Tibial nerve (tissue), 4 donors: ENCODE results near the gene FANK1.

Experiments used
- CTCF ChIP-seq, 5 experiments: fragments of 200-600 bp in 3 of 5; fragments of 450-650 bp in 2 of 5; sonication (generic) in 3 of 5; IDR thresholded peaks; one replicate each; pipeline ENCODE4 v1.5.1; 2016 to 2019; ENCODE audit warnings: antibody characterized with exemption in 5 of 5, mild to moderate bottlenecking in 3 of 5, moderate library complexity in 2 of 5
- EP300 ChIP-seq, 2 donors: sonication (generic); formaldehyde crosslinking; IDR thresholded peaks; one replicate each; pipeline ENCODE4 v1.6.1; 2017; ENCODE audit warnings: antibody characterized with exemption in 2 of 2, mild to moderate bottlenecking in 1 of 2
- POLR2A ChIP-seq, 2 donors: fragments of 450-650 bp; IDR thresholded peaks; one replicate each; pipeline ENCODE4 v1.6.1; 2017; ENCODE audit warnings: antibody characterized with exemption in 2 of 2, mild to moderate bottlenecking in 2 of 2, moderate library complexity in 2 of 2

GRCh38 chr10:125991392-125991791 lies 95.0 kb downstream of the FANK1 start:
- no peak for TF ChIP-seq POLR2A (IDR thresholded peaks at IDR 0.05)
- no peak for TF ChIP-seq CTCF (IDR thresholded peaks at IDR 0.05)
- TF ChIP-seq EP300 (IDR thresholded peaks at IDR 0.05), result no peak
